Measurements from ENCODE around the gene PSTPIP1. TPM values are rescaled to one million over a fixed set of nuclear protein-coding genes. Genes with fewer than 3 reads are reported as not detected.

PSTPIP1 gene
- polyA plus RNA-seq, 3 donors from 2014 or later = 84.4 to 127 (median 99.3) TPM

GRCh38 chr15:77034695-77035489 lies 40.0 kb downstream of the PSTPIP1 start:
- Mint-ChIP-seq H3K36me3 (peaks cover 0 to 12% (median 0%) of the 10 kb centered on the region in 3 donors), H3K27ac (peak overlapping the region; percentile 53 to 81 (median 75)), H3K4me1 (peaks cover 5 to 8% of the 10 kb centered on the region in 2 donors), H3K27me3 (ENCODE audit: low read depth in 3 of 3) (peaks cover 4 to 39% (median 21%) of the 10 kb centered on the region in 3 donors), H3K4me3 (no peak overlapping the region), H3K9me3 (peaks cover 0 to 7% (median 0%) of the 10 kb centered on the region in 6 donors)
- peak in 2 of 3 donors; percentile 38 to 43 for DNase-seq

GRCh38 chr15:77035584-77035983 lies 40.7 kb downstream of the PSTPIP1 start:
- Mint-ChIP-seq H3K9me3 (peaks cover 0 to 7% (median under 1%) of the 10 kb centered on the region in 6 donors), H3K4me3 (no peak overlapping the region), H3K36me3 (peaks cover under 1 to 13% (median 1%) of the 10 kb centered on the region in 3 donors)

GRCh38 chr15:77035999-77036471 lies 41.1 kb downstream of the PSTPIP1 start:
- peaks cover 3 to 17% (median 6%) of the 10 kb centered on the region in 3 donors for H3K36me3 Mint-ChIP-seq
- H3K9me3 Mint-ChIP-seq = peaks cover 0 to 9% (median 2%) of the 10 kb centered on the region in 6 donors
- H3K4me3 Mint-ChIP-seq = no peak overlapping the region
- peaks cover 11 to 50% (median 26%) of the 10 kb centered on the region in 3 donors for H3K27me3 Mint-ChIP-seq (ENCODE audit: low read depth in 3 of 3)
- H3K4me1 Mint-ChIP-seq = peaks cover 12 to 13% of the 10 kb centered on the region in 2 donors
- DNase-seq = no peak
- peak overlapping the region; percentile 53 to 89 (median 70) for H3K27ac Mint-ChIP-seq

More at GRCh38 chr15:77035584-77035983, 40.7 kb downstream of the PSTPIP1 start:
- Mint-ChIP-seq H3K27me3 (ENCODE audit: low read depth in 3 of 3) (peaks cover 7 to 46% (median 22%) of the 10 kb centered on the region in 3 donors), H3K27ac (peak overlapping the region in 4 of 6 donors; percentile 28 to 76 (median 58)), H3K4me1 (peaks cover 7 to 8% of the 10 kb centered on the region in 2 donors)
- DNase-seq = no peak

- Mint-ChIP-seq H3K9me3 (peaks cover 0 to 9% (median 2%) of the 10 kb centered on the region in 6 donors), H3K4me1 (peaks cover 13 to 16% of the 10 kb centered on the region in 2 donors), H3K27ac (peak overlapping the region; percentile 71 to 89 (median 81)), H3K36me3 (peaks cover 5 to 17% (median 6%) of the 10 kb centered on the region in 3 donors), H3K27me3 (ENCODE audit: low read depth in 3 of 3) (peaks cover 11 to 55% (median 26%) of the 10 kb centered on the region in 3 donors), H3K4me3 (peak overlapping the region in 1 of 5 donors; percentile 27)
- DNase-seq = no peak
These were observed 41.8 kb downstream of the PSTPIP1 start for GRCh38 chr15:77036537-77037387.

GRCh38 chr15:77037388-77038209 lies 42.7 kb downstream of the PSTPIP1 start:
- peaks cover 11 to 62% (median 26%) of the 10 kb centered on the region in 3 donors for H3K27me3 Mint-ChIP-seq (ENCODE audit: low read depth in 3 of 3)
- no peak for DNase-seq
- H3K4me3 Mint-ChIP-seq = peak overlapping the region in 2 of 5 donors; percentile 17 to 60
- peaks cover 0 to 9% (median 2%) of the 10 kb centered on the region in 6 donors for H3K9me3 Mint-ChIP-seq
- peaks cover 6 to 17% (median 7%) of the 10 kb centered on the region in 3 donors for H3K36me3 Mint-ChIP-seq
- peaks cover 18 to 19% of the 10 kb centered on the region in 2 donors for H3K4me1 Mint-ChIP-seq
- peak overlapping the region; percentile 64 to 84 (median 80) for H3K27ac Mint-ChIP-seq

GRCh38 chr15:77038312-77039216 lies 43.6 kb downstream of the PSTPIP1 start:
- H3K4me1 Mint-ChIP-seq = peaks cover 22 to 27% of the 10 kb centered on the region in 2 donors

GRCh38 chr15:77039217-77039533 lies 44.2 kb downstream of the PSTPIP1 start:
- Mint-ChIP-seq H3K9me3 (peaks cover 0 to 9% (median 2%) of the 10 kb centered on the region in 6 donors), H3K36me3 (peaks cover 10 to 23% (median 12%) of the 10 kb centered on the region in 3 donors), H3K4me1 (peaks cover 25 to 29% of the 10 kb centered on the region in 2 donors), H3K27me3 (ENCODE audit: low read depth in 3 of 3) (peaks cover 11 to 70% (median 24%) of the 10 kb centered on the region in 3 donors), H3K4me3 (no peak overlapping the region), H3K27ac (peak overlapping the region in 2 of 6 donors; percentile 80 to 88)
- no peak for DNase-seq

More at GRCh38 chr15:77038312-77039216, 43.6 kb downstream of the PSTPIP1 start:
- H3K36me3 Mint-ChIP-seq = peaks cover 8 to 21% (median 10%) of the 10 kb centered on the region in 3 donors
- H3K4me3 Mint-ChIP-seq = peak overlapping the region in 1 of 5 donors; percentile 33
- peaks cover 0 to 9% (median 2%) of the 10 kb centered on the region in 6 donors for H3K9me3 Mint-ChIP-seq
- peaks cover 11 to 70% (median 26%) of the 10 kb centered on the region in 3 donors for H3K27me3 Mint-ChIP-seq (ENCODE audit: low read depth in 3 of 3)
- no peak for DNase-seq
- H3K27ac Mint-ChIP-seq = peak overlapping the region in 2 of 6 donors; percentile 80 to 88

- Mint-ChIP-seq H3K27ac (peak overlapping the region in 1 of 6 donors; percentile 80), H3K4me3 (no peak overlapping the region), H3K36me3 (peaks cover 10 to 27% (median 13%) of the 10 kb centered on the region in 3 donors), H3K27me3 (ENCODE audit: low read depth in 3 of 3) (peaks cover 11 to 71% (median 21%) of the 10 kb centered on the region in 3 donors), H3K4me1 (peaks cover 22 to 29% of the 10 kb centered on the region in 2 donors), H3K9me3 (peaks cover 0 to 9% (median 2%) of the 10 kb centered on the region in 6 donors)
- DNase-seq = no peak
These were observed 44.9 kb downstream of the PSTPIP1 start for GRCh38 chr15:77039848-77040247.

GRCh38 chr15:77040673-77041072 lies 45.7 kb downstream of the PSTPIP1 start:
- peak in 1 of 3 donors; percentile 22 for DNase-seq
- Mint-ChIP-seq H3K9me3 (peaks cover 0 to 9% (median 2%) of the 10 kb centered on the region in 6 donors), H3K36me3 (peaks cover 18 to 35% (median 21%) of the 10 kb centered on the region in 3 donors), H3K27ac (peak overlapping the region; percentile 52 to 93 (median 83)), H3K27me3 (ENCODE audit: low read depth in 3 of 3) (peaks cover 11 to 77% (median 21%) of the 10 kb centered on the region in 3 donors), H3K4me3 (peak overlapping the region in 2 of 5 donors; percentile 30 to 41), H3K4me1 (peaks cover 28 to 36% of the 10 kb centered on the region in 2 donors)

- peak overlapping the region in 1 of 5 donors; percentile 4 for H3K4me3 Mint-ChIP-seq
- H3K4me1 Mint-ChIP-seq = peaks cover 23 to 38% of the 10 kb centered on the region in 2 donors
- DNase-seq = no peak
- H3K27me3 Mint-ChIP-seq (ENCODE audit: low read depth in 3 of 3) = peaks cover 9 to 65% (median 15%) of the 10 kb centered on the region in 3 donors
- H3K36me3 Mint-ChIP-seq = peaks cover 26 to 41% (median 35%) of the 10 kb centered on the region in 3 donors
- H3K27ac Mint-ChIP-seq = peak overlapping the region; percentile 12 to 89 (median 69)
- peaks cover 0 to 7% (median 2%) of the 10 kb centered on the region in 6 donors for H3K9me3 Mint-ChIP-seq
These were observed 47.5 kb downstream of the PSTPIP1 start for GRCh38 chr15:77042245-77042919.

Data from immature natural killer cell (primary cell).